Sigmoid colon (tissue), 3 donors: ENCODE results near the gene PTCRA.

Source experiments
- CTCF ChIP-seq, 4 experiments: fragments of 450-650 bp in 3 of 4; fragments of 200-600 bp in 1 of 4; IDR thresholded peaks; one replicate each; pipeline ENCODE4 v1.5.1; 2016 to 2019; ENCODE audit warnings: antibody characterized with exemption in 4 of 4, mild to moderate bottlenecking in 3 of 4, moderate library complexity in 2 of 4
- POLR2A ChIP-seq, 2 donors: fragments of 450-650 bp; IDR thresholded peaks; one replicate each; pipeline ENCODE4 v1.6.1; 2016; ENCODE audit warnings: antibody characterized with exemption in 2 of 2, mild to moderate bottlenecking in 2 of 2, moderate library complexity in 2 of 2

GRCh38 chr6:42896178-42896719, 19.6 kb upstream of the PTCRA start:
- TF ChIP-seq CTCF (IDR thresholded peaks at IDR 0.05) (no peak), POLR2A (IDR thresholded peaks at IDR 0.05) (no peak)
